AG09309 (cell line): ENCODE results near the gene OSBPL10.

Experiments
- DNase-seq: peaks from one replicate; pipeline ENCODE4 v3.0.0-alpha.2; 2010; ENCODE audit warnings: low read depth
- H3K4me3 ChIP-seq: 2 replicates; pipeline ENCODE4 v1.5.1; 2011; ENCODE audit warnings: mild to moderate bottlenecking, low read depth, low read length, moderate library complexity; ENCODE audit not compliant: control insufficient read depth
- TF ChIP-seq, protein P1 (sequence below): IDR thresholded peaks from 2 replicates; pipeline ENCODE4 v1.5.1; 2011; ENCODE audit warnings: mild to moderate bottlenecking, low read depth, low read length, inconsistent platforms; ENCODE audit not compliant: insufficient read depth, control insufficient read depth; ENCODE audit errors: missing control alignments

Gene OSBPL10

DNA sequence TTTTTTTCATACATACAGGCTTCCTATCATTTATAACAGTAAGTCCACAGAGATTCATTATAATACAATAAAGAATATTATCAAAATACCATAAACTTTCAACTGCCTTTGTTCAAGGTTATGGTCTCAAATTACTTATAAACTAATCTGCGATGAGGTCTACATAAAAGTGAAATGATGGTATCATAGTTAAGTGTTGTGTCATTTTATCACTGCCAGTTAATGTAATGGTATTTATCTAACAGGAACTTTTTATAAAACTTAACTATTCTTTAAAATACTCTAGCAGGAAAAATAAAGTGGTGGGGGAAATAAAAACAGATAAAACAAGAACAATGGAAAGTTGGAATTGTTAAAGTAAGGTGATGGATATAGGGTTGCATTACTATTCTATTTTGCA is 153.1 kb downstream of the OSBPL10 start:
- TF ChIP-seq, protein P1, sequence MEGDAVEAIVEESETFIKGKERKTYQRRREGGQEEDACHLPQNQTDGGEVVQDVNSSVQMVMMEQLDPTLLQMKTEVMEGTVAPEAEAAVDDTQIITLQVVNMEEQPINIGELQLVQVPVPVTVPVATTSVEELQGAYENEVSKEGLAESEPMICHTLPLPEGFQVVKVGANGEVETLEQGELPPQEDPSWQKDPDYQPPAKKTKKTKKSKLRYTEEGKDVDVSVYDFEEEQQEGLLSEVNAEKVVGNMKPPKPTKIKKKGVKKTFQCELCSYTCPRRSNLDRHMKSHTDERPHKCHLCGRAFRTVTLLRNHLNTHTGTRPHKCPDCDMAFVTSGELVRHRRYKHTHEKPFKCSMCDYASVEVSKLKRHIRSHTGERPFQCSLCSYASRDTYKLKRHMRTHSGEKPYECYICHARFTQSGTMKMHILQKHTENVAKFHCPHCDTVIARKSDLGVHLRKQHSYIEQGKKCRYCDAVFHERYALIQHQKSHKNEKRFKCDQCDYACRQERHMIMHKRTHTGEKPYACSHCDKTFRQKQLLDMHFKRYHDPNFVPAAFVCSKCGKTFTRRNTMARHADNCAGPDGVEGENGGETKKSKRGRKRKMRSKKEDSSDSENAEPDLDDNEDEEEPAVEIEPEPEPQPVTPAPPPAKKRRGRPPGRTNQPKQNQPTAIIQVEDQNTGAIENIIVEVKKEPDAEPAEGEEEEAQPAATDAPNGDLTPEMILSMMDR, result no peak
- DNase-seq, result no peak
- no peak overlapping the region for H3K4me3 ChIP-seq

DNA sequence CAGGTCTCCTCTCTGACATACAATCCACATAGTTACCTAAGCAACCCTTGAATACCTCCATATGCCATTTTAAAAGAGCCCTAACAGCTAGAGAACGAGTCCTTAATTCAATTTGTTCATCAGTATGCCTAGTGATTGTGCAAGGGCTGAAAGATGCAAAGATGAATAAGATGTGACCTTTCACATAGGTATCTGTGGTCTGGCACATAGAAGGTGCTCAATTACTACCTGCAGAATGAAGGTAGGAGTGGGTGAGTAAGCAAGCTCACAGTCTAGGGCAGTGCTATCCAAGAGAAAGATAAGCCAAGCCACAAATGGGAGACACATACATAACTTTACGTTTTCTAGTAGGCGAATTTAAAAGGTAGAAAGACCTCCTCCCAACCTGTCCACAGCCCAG is 157.9 kb downstream of the OSBPL10 start:
- TF ChIP-seq, protein P1, result no peak
- no peak for DNase-seq
- H3K4me3 ChIP-seq, result no peak overlapping the region

DNA sequence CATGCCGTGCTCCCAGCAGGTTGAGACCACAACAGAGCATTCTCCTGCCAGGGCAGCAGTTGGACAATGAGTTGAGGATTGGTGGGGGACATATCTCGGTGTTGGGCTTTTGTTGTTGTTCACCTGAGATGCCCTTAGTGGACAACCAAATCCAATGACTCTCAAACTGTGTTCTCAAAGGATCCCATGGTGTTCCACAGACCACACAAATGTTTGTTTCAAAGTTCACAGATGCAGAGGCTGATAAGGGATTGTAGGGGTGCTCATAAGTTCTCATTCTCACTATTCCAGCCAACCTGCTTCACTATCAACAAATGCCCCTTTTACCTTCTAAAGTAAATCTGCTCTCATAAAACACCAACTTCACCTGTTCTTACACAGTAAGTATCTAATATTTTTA is 159.9 kb downstream of the OSBPL10 start:
- no peak overlapping the region for H3K4me3 ChIP-seq
- TF ChIP-seq, protein P1, result no peak
- DNase-seq, result no peak

DNA sequence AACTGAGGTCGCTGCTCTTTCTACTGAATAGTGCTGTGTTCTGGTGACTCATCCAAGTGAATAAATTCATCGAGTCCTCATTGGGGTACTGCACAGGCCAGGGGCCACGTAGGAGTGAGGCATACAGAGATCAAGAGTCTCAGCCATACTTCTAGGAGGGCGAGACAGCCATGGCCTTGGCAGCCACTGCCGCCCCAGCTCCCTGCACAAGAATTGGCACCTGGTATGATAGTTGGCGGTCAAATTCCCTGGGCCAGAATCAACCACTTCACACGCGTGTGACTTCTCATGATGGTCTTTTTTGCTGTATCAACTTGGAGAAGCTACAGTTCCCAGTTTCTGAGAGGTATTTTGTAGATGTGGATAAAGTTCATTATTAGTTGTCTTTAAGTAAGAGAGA is 161.6 kb downstream of the OSBPL10 start:
- TF ChIP-seq, protein P1, result no peak
- no peak overlapping the region for H3K4me3 ChIP-seq
- DNase-seq, result no peak

DNA sequence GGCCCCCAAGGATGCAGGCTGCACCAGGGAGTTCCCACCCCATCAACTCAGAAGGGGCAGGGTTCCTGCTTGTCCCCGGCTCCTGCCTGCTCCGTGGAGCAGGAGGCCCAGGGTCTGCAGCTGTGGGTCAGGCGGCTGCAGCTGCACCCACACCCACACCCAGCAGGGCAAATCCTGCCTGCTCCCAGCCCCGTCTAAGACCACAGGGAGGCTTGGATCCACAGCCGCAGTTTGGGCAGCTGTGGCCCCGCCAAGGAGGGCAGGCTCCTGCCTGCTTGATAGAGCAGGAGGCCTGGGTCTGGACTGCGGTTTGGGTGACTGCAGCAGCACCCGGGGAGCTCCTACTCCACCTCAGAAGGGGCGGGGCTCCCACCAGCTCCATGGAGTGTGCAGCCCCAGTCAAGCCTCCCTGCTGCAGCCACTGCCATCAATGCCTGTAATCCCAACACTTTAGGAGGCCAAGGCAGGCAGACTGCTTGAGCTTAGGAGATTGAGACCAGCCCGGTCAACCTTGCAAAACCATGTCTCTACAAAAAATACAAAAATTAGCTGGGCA is 163.6 kb downstream of the OSBPL10 start:
- TF ChIP-seq, protein P1, result no peak
- H3K4me3 ChIP-seq, result no peak overlapping the region
- DNase-seq, result no peak

DNA sequence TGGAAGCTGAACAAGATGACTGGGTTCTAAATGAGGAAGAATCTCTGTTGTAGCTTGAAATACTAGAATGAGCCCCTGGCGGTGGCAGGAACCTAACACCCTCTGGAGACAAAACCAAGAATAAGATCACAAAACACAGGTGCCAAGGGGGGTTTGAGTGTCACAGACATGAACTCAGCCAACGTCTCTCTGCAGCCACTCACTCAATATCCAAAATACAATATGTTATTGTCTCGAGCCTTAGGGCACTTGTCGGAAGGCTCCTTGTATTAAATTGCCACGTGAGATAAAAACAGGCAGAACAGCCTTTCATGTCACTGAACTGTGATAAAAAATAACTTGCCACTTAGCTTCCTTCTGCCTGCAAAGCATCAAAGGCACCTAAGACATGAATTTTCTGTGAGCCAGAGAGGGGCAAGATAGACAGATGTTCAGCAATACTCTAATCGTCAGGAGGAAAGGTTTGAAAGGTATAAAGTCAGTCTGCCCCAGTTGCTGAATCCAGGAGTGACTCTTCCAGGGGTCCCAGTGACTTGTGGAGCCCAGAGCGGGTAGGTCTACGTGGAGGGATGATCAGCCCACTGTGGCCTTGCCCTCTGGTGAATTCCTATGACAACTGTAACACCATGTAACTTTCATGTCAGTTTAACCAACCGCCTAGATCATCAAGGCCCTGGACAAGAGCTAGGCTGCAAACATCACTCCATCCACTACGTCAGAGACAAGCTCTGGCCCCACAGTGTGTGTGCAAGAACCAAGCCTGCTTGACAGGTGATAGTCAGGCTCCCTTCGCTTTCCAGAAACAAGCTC is 165.2 kb downstream of the OSBPL10 start:
- DNase-seq, result no peak
- TF ChIP-seq, protein P1, result no peak
- H3K4me3 ChIP-seq, result no peak overlapping the region
